ENCODE measurements around the gene SCMH1.

The SCMH1 gene

GRCh38 chr1:41021526-41022308 is 220.4 kb downstream of the SCMH1 start, which contains the start of gene SLFNL1:
Gene SLFNL1, minus strand, starts transcription at chr1:41021725. Its CDS starts 1,065 bp downstream, at chr1:41020660.
- no peak for DNase-seq

- no peak for DNase-seq
Measured at GRCh38 chr1:41020654-41021053, 221.5 kb downstream of the SCMH1 start.

- DNase-seq, result no peak
Measured at GRCh38 chr1:41020109-41020576, 222.0 kb downstream of the SCMH1 start.

- no peak for DNase-seq
Measured at GRCh38 chr1:41019353-41019745, 222.8 kb downstream of the SCMH1 start.

GRCh38 chr1:41018018-41018410 is 224.1 kb downstream of the SCMH1 start:
- no peak for DNase-seq

GRCh38 chr1:41017141-41018017 is 224.7 kb downstream of the SCMH1 start:
- no peak for DNase-seq

- DNase-seq, result no peak
Measured at GRCh38 chr1:41015897-41016470, 226.1 kb downstream of the SCMH1 start.

- no peak for DNase-seq
Measured at GRCh38 chr1:41015281-41015896, 226.7 kb downstream of the SCMH1 start.

GRCh38 chr1:41014871-41015270 is 227.2 kb downstream of the SCMH1 start:
- DNase-seq, result no peak

GRCh38 chr1:41013796-41014195 is 228.3 kb downstream of the SCMH1 start:
- DNase-seq, result no peak

- DNase-seq, result no peak
Measured at GRCh38 chr1:41013024-41013423, 229.1 kb downstream of the SCMH1 start.

GRCh38 chr1:41010345-41010744 is 231.8 kb downstream of the SCMH1 start:
- DNase-seq, result no peak

GRCh38 chr1:41009466-41009865 is 232.6 kb downstream of the SCMH1 start:
- DNase-seq, result no peak

GRCh38 chr1:41006942-41007865 is 234.9 kb downstream of the SCMH1 start:
- DNase-seq, result no peak

- DNase-seq, result no peak
Measured at GRCh38 chr1:41005876-41006275, 236.2 kb downstream of the SCMH1 start.

- peak; percentile 86 for DNase-seq
Measured at GRCh38 chr1:41003640-41004220, 238.4 kb downstream of the SCMH1 start.

GRCh38 chr1:41003127-41003639 is 238.9 kb downstream of the SCMH1 start:
- DNase-seq, result no peak

GRCh38 chr1:40998668-40999067 is 243.4 kb downstream of the SCMH1 start:
- no peak for DNase-seq

- DNase-seq, result no peak
Measured at GRCh38 chr1:40997096-40997495, 245.0 kb downstream of the SCMH1 start.

GRCh38 chr1:40989066-40989465 is 253.0 kb downstream of the SCMH1 start:
- DNase-seq, result no peak

- no peak for DNase-seq
Measured at GRCh38 chr1:40988280-40988679, 253.8 kb downstream of the SCMH1 start.
